H1 (cell line): Measurements from ENCODE around the gene SLX4IP. TPM values are rescaled to one million over a fixed set of nuclear protein-coding genes. Genes with fewer than 3 reads are reported as not detected.

ENCODE experiments used
- CTCF ChIA-PET: fragments of 300-600 bp; sonication (Branson Sonifier 250); formaldehyde crosslinking; loops from one replicate; lab custom pipeline; 2021; ENCODE audit not compliant: partially characterized antibody; lab: Charles Lee
- POLR2A ChIA-PET: fragments of 300-600 bp; sonication (Branson Sonifier 250); formaldehyde crosslinking; loops from one replicate; lab custom pipeline; 2021; ENCODE audit warnings: inconsistent platforms; ENCODE audit not compliant: partially characterized antibody; lab: Charles Lee
- DNase-seq, 2 experiments: peaks; one replicate each; pipeline versions ENCODE4 v3.0.0 to v3.0.0-alpha.2; 2010 to 2022; ENCODE audit warnings: low spot score in 2 of 2, low read depth in 1 of 2, mixed read lengths in 1 of 2
- FAIRE-seq: peaks from 2 replicates; lab custom pipeline; 2011; peaks lifted over from hg19 to GRCh38; lab: Jason Lieb, UNC
- H2AFZ ChIP-seq: 2 replicates; pipeline ENCODE4 v1.8.1; 2012; ENCODE audit warnings: low read length, inconsistent platforms
- H2AK5ac ChIP-seq: 2 replicates; pipeline ENCODE4 v1.6.1; 2013; ENCODE audit warnings: low read depth, low read length
- H2BK120ac ChIP-seq: replicated peaks from 2 replicates; pipeline ENCODE3; 2013; ENCODE audit warnings: low read depth, low read length, inconsistent platforms
- H2BK12ac ChIP-seq: 2 replicates; pipeline ENCODE4 v1.6.1; 2013; ENCODE audit warnings: low read depth, low read length
- H2BK15ac ChIP-seq: 2 replicates; pipeline ENCODE4 v1.6.1; 2013; ENCODE audit warnings: low read length
- H2BK20ac ChIP-seq: 2 replicates; pipeline ENCODE4 v1.6.1; 2013; ENCODE audit warnings: low read length
- H2BK5ac ChIP-seq: 2 replicates; pipeline ENCODE4 v1.6.1; 2013; ENCODE audit warnings: low read depth, low read length
- H3K14ac ChIP-seq: 2 replicates; pipeline ENCODE4 v1.6.1; 2013; ENCODE audit warnings: inconsistent platforms; ENCODE audit not compliant: insufficient read length
- H3K18ac ChIP-seq: 2 replicates; pipeline ENCODE4 v1.6.1; 2013; ENCODE audit warnings: low read length; ENCODE audit errors: extremely low read depth
- H3K23ac ChIP-seq: 2 replicates; pipeline ENCODE4 v1.6.1; 2013; ENCODE audit warnings: inconsistent platforms; ENCODE audit not compliant: insufficient read length
- H3K23me2 ChIP-seq: 2 replicates; pipeline ENCODE4 v1.6.1; 2013; ENCODE audit warnings: low read depth, low read length
- H3K27ac ChIP-seq: 2 replicates; pipeline ENCODE4 v1.6.1; 2011; ENCODE audit warnings: low read depth, low read length, inconsistent platforms
- H3K27me3 ChIP-seq, 4 experiments: replicated peaks in 1 of 4; 1 replicate in 1 of 4; 2 replicates in 3 of 4; pipeline versions ENCODE4 v1.6.1 to v1.8.1; 2011 to 2013; ENCODE audit warnings: low read length in 3 of 4, mild to moderate bottlenecking in 3 of 4, inconsistent platforms in 2 of 4, mixed read lengths in 2 of 4, moderate library complexity in 1 of 4; ENCODE audit not compliant: control insufficient read depth in 3 of 4, insufficient read depth in 3 of 4; ENCODE audit errors: extremely low read depth in 1 of 4
- H3K36me3 ChIP-seq, 4 experiments: 2 replicates each; pipeline versions ENCODE4 v1.6.1 to v1.8.1; 2011 to 2013; ENCODE audit warnings: mild to moderate bottlenecking in 4 of 4, low read length in 3 of 4, moderate library complexity in 2 of 4, control low read depth in 1 of 4, inconsistent platforms in 1 of 4; ENCODE audit not compliant: insufficient read depth in 4 of 4, control insufficient read depth in 2 of 4
- H3K4ac ChIP-seq: replicated peaks from 2 replicates; pipeline ENCODE3; 2013; ENCODE audit warnings: low read length, low read depth, mixed read lengths, inconsistent platforms; ENCODE audit not compliant: insufficient read length
- H3K4me1 ChIP-seq, 4 experiments: replicated peaks in 1 of 4; 1 replicate in 1 of 4; 2 replicates in 3 of 4; pipeline versions ENCODE4 v1.6.1 to v1.8.1; 2011 to 2013; ENCODE audit warnings: low read length in 3 of 4, inconsistent platforms in 2 of 4, mixed read lengths in 1 of 4; ENCODE audit not compliant: insufficient read depth in 4 of 4, control insufficient read depth in 3 of 4
- H3K4me2 ChIP-seq, 2 experiments: 2 replicates each; pipeline versions ENCODE4 v1.6.1 to v1.8.1; 2011 to 2013; ENCODE audit warnings: low read depth in 2 of 2, low read length in 2 of 2, control low read depth in 1 of 2, inconsistent platforms in 1 of 2, mild to moderate bottlenecking in 1 of 2; ENCODE audit not compliant: insufficient read depth in 1 of 2
- H3K4me3 ChIP-seq, 4 experiments: fragments of 200-600, 300-600 bp in 1 of 4; sonication (generic), shearing (Covaris generic), sonication (Bioruptor Twin) in 1 of 4; 2 replicates each; pipeline versions ENCODE4 v1.5.1 to v1.8.1; 2011 to 2016; ENCODE audit warnings: low read length in 4 of 4, low read depth in 3 of 4, control low read depth in 2 of 4, inconsistent platforms in 2 of 4, mild to moderate bottlenecking in 2 of 4, mixed read lengths in 1 of 4, moderate library complexity in 1 of 4; ENCODE audit not compliant: insufficient read depth in 2 of 4; ENCODE audit errors: extremely low read depth in 1 of 4
- H3K56ac ChIP-seq: replicated peaks from 2 replicates; pipeline ENCODE3; 2013; ENCODE audit warnings: low read depth, mild to moderate bottlenecking, mixed read lengths, low read length, inconsistent platforms; ENCODE audit not compliant: insufficient read length
- H3K79me1 ChIP-seq: 2 replicates; pipeline ENCODE4 v1.6.1; 2013; ENCODE audit warnings: low read depth, low read length, control low read depth
- H3K79me2 ChIP-seq, 2 experiments: 2 replicates each; pipeline versions ENCODE4 v1.6.1 to v1.8.1; 2012 to 2013; ENCODE audit warnings: low read length in 2 of 2, mild to moderate bottlenecking in 2 of 2, inconsistent platforms in 1 of 2; ENCODE audit not compliant: insufficient read depth in 2 of 2, control insufficient read depth in 1 of 2
- H3K9ac ChIP-seq, 4 experiments: replicated peaks in 1 of 4; 1 replicate in 1 of 4; 2 replicates in 3 of 4; pipeline versions ENCODE4 v1.6.1 to v1.8.1; 2011 to 2013; ENCODE audit warnings: low read depth in 3 of 4, low read length in 3 of 4, control low read depth in 2 of 4, mild to moderate bottlenecking in 2 of 4, moderate library complexity in 2 of 4, inconsistent platforms in 1 of 4; ENCODE audit errors: extremely low read depth in 1 of 4
- H3K9me3 ChIP-seq, 2 experiments: 2 replicates each; pipeline versions ENCODE4 v1.6.1 to v1.8.1; 2012 to 2013; ENCODE audit warnings: mild to moderate bottlenecking in 2 of 2, moderate library complexity in 2 of 2, control low read depth in 1 of 2, inconsistent platforms in 1 of 2, low read depth in 1 of 2, low read length in 1 of 2, mixed read lengths in 1 of 2; ENCODE audit not compliant: insufficient read depth in 2 of 2
- H4K20me1 ChIP-seq, 2 experiments: replicated peaks in 1 of 2; 2 replicates each; pipeline versions ENCODE3 to v1.8.1; 2011 to 2013; ENCODE audit warnings: inconsistent platforms in 2 of 2, low read length in 2 of 2, mild to moderate bottlenecking in 1 of 2; ENCODE audit not compliant: insufficient read depth in 2 of 2, control insufficient read depth in 1 of 2
- H4K5ac ChIP-seq: 2 replicates; pipeline ENCODE4 v1.6.1; 2013; ENCODE audit warnings: low read length, low read depth, mixed read lengths, inconsistent platforms; ENCODE audit not compliant: insufficient read length
- H4K8ac ChIP-seq: 2 replicates; pipeline ENCODE4 v1.8.0; 2013; ENCODE audit warnings: mild to moderate bottlenecking, moderate library complexity, low read length, inconsistent platforms; ENCODE audit not compliant: insufficient read depth; ENCODE audit errors: extremely low read depth
- H4K91ac ChIP-seq: replicated peaks from 2 replicates; pipeline ENCODE3; 2013; ENCODE audit warnings: low read length, mixed read lengths, inconsistent platforms; ENCODE audit not compliant: insufficient read length
- EP300 ChIP-seq, 2 experiments: IDR thresholded peaks; 1 replicate in 1 of 2; 2 replicates in 1 of 2; pipeline ENCODE4 v1.6.1; 2011 to 2012; ENCODE audit warnings: low read depth in 2 of 2, low read length in 2 of 2, mild to moderate bottlenecking in 2 of 2, borderline replicate concordance in 1 of 2, inconsistent platforms in 1 of 2, moderate library complexity in 1 of 2
- SP4 ChIP-seq: IDR thresholded peaks from 2 replicates; pipeline ENCODE4 v1.6.1; 2012; ENCODE audit warnings: low read length, inconsistent platforms
- WGBS, 2 experiments: shearing (Covaris generic) in 1 of 2; methylation state at CpG; one replicate each; pipeline versions ENCODE4 v1.1.6 to v1.1.7; 2013 to 2015; ENCODE audit warnings: low lambda C conversion rate in 2 of 2, mixed read lengths in 2 of 2, inconsistent platforms in 1 of 2, low coverage in 1 of 2, missing lambda C conversion rate in 1 of 2; ENCODE audit not compliant: insufficient replicate concordance in 2 of 2, insufficient coverage in 1 of 2, insufficient read length in 1 of 2; ENCODE audit errors: extremely low coverage in 1 of 2, missing lambda C conversion rate in 1 of 2; 5-methylcytosine and 5-hydroxymethylcytosine counted together
- polyA plus RNA-seq, 7 experiments: library from polyadenylated mRNA; depleted of rRNA in 3 of 7; stranded (reverse) in 5 of 7; unstranded in 2 of 7; fragments of >200 nt in 5 of 7; fragments of 200-250 nt in 2 of 7; gene quantifications; 1 replicate in 5 of 7; 2 replicates in 1 of 7; 4 replicates in 1 of 7; pipeline versions ENCODE4 v1.2.1 to v1.2.3, GENCODE V29; 2011 to 2013; ENCODE audit warnings: missing spikeins in 2 of 7, mixed read lengths in 2 of 7
- total RNA-seq: library from RNA; stranded (reverse); fragmentation: NEBNext Ultra II Directional; extraction: Animal tissue kit (Norgen Biotek cat#: 25700); gene quantifications from 2 replicates; pipeline ENCODE4 v1.2.1, GENCODE V29; 2021

The SLX4IP gene
- total and polyA plus RNA-seq, 2 of the 8 experiments (the other 6 are each of a cell fraction or from before 2014, with no cell fraction given), result 2.4 to 8.7 TPM

DNA sequence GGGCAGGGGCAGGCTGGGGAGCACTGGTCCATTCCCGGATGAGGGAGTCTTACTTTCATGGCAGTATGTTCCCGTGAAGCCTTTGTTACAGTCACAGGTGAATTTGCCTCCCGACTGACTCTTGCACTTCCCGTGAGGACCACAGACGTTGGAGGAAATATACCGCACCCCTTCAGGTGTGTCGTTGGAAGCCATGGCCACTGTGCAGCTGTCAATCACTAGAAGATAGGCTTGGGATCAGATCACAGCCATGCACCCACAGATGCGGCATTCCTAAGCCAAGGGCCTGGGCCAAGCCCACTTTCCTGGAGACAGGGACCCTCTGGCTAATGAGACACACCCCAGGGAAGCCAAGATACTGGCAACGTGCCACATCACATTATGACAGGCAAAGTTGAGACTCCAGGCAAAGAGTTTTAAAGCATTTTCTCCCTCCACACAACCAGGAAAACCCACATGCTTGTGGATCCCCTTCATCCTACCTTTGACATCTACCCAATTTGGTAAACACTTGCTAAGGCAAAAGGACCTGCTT is 211.8 kb downstream of the SLX4IP start:
- H2BK20ac ChIP-seq, result no peak overlapping the region
- peaks cover 0 to 8% of the 10 kb centered on the region in 2 experiments; a peak in 2 of 4 replicates for H3K79me2 ChIP-seq
- no peak overlapping the region for H3K4me3 ChIP-seq
- H4K91ac ChIP-seq, result no peak overlapping the region
- no peak overlapping the region for H3K23ac ChIP-seq
- H2AK5ac ChIP-seq, result no peak overlapping the region
- H3K14ac ChIP-seq, result no peak overlapping the region
- peaks cover 0 to 12% of the 10 kb centered on the region in 2 experiments for H4K20me1 ChIP-seq
- FAIRE-seq (no peak), DNase-seq (no peak)
- H3K27me3 ChIP-seq, result no peaks in the 10 kb centered on the region
- H2BK15ac ChIP-seq, result no peak overlapping the region
- no peak overlapping the region for H2BK120ac ChIP-seq
- H3K9ac ChIP-seq, result no peak overlapping the region
- H3K4ac ChIP-seq, result no peak overlapping the region
- no peak overlapping the region for H2BK12ac ChIP-seq
- no peak overlapping the region; the same call in 1 of the 2 replicates for H4K8ac ChIP-seq
- H3K18ac ChIP-seq, result no peak overlapping the region
- POLR2A ChIA-PET, result interaction anchor here (1.0 kb wide), 1 partner anchor 9 kb away, joined by 3 read pairs; no protein-coding TSS in a partner anchor
- no peak overlapping the region for H4K5ac ChIP-seq
- H2BK5ac ChIP-seq, result no peak overlapping the region
- WGBS, 2 experiments, result 95% methylated on average over 9 of the region's 9 CpGs; no CpG with 5 or more reads in 1 of the 2 experiments
- no peaks in the 10 kb centered on the region for H3K23me2 ChIP-seq
- CTCF ChIA-PET, result interaction anchor here (0.6 to 6.6 kb wide), 5 partner anchors 9 to 846 kb away, joined by 3 to 55 read pairs (median 4); no protein-coding TSS in a partner anchor
- peaks cover 36 to 100% (median 76%) of the 10 kb centered on the region in 4 experiments for H3K36me3 ChIP-seq
- no peaks in the 10 kb centered on the region for H3K9me3 ChIP-seq
- peaks cover 4 to 17% (median 11%) of the 10 kb centered on the region in 4 experiments; a peak in 6 of 7 replicates for H3K4me1 ChIP-seq
- H3K27ac ChIP-seq, result no peak overlapping the region
- no peak overlapping the region for H2AFZ ChIP-seq
- H3K79me1 ChIP-seq, result no peaks in the 10 kb centered on the region
- H3K56ac ChIP-seq, result no peak overlapping the region
- H3K4me2 ChIP-seq, result no peak overlapping the region
- TF ChIP-seq SP4 (no peak), EP300 (IDR thresholded peaks at IDR 0.05; ENCODE audit: borderline replicate concordance in 1 of 2, low read depth in 2 of 2, low read length in 2 of 2) (no peak)
